CD4-positive, alpha-beta memory T cell (primary cell): ENCODE results near the gene CCDC102A. TPM values are rescaled to one million over a fixed set of nuclear protein-coding genes. Genes with fewer than 3 reads are reported as not detected.

ENCODE experiments used
- CTCF ChIA-PET: fragments of 350-600 bp; sonication (Branson Sonifier 250); formaldehyde crosslinking; loops from one replicate; lab custom pipeline; 2021; ENCODE audit warnings: inconsistent platforms; ENCODE audit not compliant: partially characterized antibody; lab: Charles Lee
- POLR2A ChIA-PET: fragments of 350-600 bp; sonication (Branson Sonifier 250); formaldehyde crosslinking; loops from one replicate; lab custom pipeline; 2021; ENCODE audit not compliant: partially characterized antibody; lab: Charles Lee
- DNase-seq, 5 donors: peaks; one replicate each; pipeline versions ENCODE4 v3.0.0 to v3.0.0-alpha.2; 2020 to 2022; ENCODE audit warnings: mixed read lengths in 1 of 5
- H3K27ac ChIP-seq: one replicate; pipeline ENCODE4 v1.7.0; 2013; ENCODE audit warnings: low read depth, low read length
- H3K27me3 ChIP-seq: 2 replicates; pipeline ENCODE4 v1.7.0; 2013; ENCODE audit warnings: mild to moderate bottlenecking, low read length, moderate library complexity; ENCODE audit not compliant: insufficient read depth
- H3K36me3 ChIP-seq: 2 replicates; pipeline ENCODE4 v1.7.0; 2013; ENCODE audit warnings: mild to moderate bottlenecking, low read length, moderate library complexity; ENCODE audit not compliant: insufficient read depth
- H3K4me1 ChIP-seq: 2 replicates; pipeline ENCODE4 v1.7.0; 2013; ENCODE audit warnings: mild to moderate bottlenecking, low read length, moderate library complexity; ENCODE audit not compliant: insufficient read depth
- H3K4me3 ChIP-seq, 2 donors: one replicate each; pipeline ENCODE4 v1.7.0; 2013; ENCODE audit warnings: low read length in 2 of 2, mild to moderate bottlenecking in 1 of 2
- H3K9me3 ChIP-seq, 2 donors: one replicate each; pipeline ENCODE4 v1.7.0; 2013; ENCODE audit warnings: low read length in 2 of 2, control low read depth in 1 of 2; ENCODE audit not compliant: control insufficient read depth in 1 of 2
- H3K27ac Mint-ChIP-seq, 7 donors: one replicate each; pipeline ENCODE4 v1.8.0; 2020 to 2021; ENCODE audit warnings: mixed read lengths in 7 of 7, mild to moderate bottlenecking in 6 of 7, inconsistent platforms in 3 of 7, moderate library complexity in 3 of 7
- H3K27me3 Mint-ChIP-seq, 2 donors: one replicate each; pipeline ENCODE4 v1.8.0; 2020 to 2021; ENCODE audit warnings: mixed read lengths in 2 of 2
- H3K36me3 Mint-ChIP-seq, 2 donors: one replicate each; pipeline ENCODE4 v1.8.0; 2020 to 2021; ENCODE audit warnings: mixed read lengths in 2 of 2, inconsistent platforms in 1 of 2, mild to moderate bottlenecking in 1 of 2
- H3K4me1 Mint-ChIP-seq, 4 donors: one replicate each; pipeline ENCODE4 v1.8.0; 2020 to 2021; ENCODE audit warnings: mixed read lengths in 4 of 4, mild to moderate bottlenecking in 1 of 4
- H3K4me3 Mint-ChIP-seq, 8 donors: one replicate each; pipeline ENCODE4 v1.8.0; 2020 to 2021; ENCODE audit warnings: mixed read lengths in 8 of 8, mild to moderate bottlenecking in 7 of 8, moderate library complexity in 6 of 8, inconsistent platforms in 3 of 8
- H3K9me3 Mint-ChIP-seq, 8 donors: one replicate each; pipeline ENCODE4 v1.8.0; 2020 to 2021; ENCODE audit warnings: mixed read lengths in 8 of 8, mild to moderate bottlenecking in 5 of 8, inconsistent platforms in 3 of 8, moderate library complexity in 1 of 8
- intact Hi-C: fragments of 100-400 bp; cut with micrococcal nuclease; formaldehyde crosslinking; loops from one replicate; pipeline ENCODE4 v1.15.1; 2023
- polyA plus RNA-seq, 2 donors: library from polyadenylated mRNA; unstranded; fragments of 300-500 nt; fragmentation: Illumina TruSeq; gene quantifications; one replicate each; pipeline ENCODE4 v1.2.3, GENCODE V29; 2021
- total RNA-seq, 2 experiments: library from RNA; stranded (reverse); gene quantifications; one replicate each; pipeline ENCODE4 v1.2.3, GENCODE V29; 2021

Gene CCDC102A
- total and polyA plus RNA-seq, 4 experiments from 2014 or later: 1.2 to 9.9 (median 5.1) TPM

GRCh38 chr16:57469917-57470470 lies 66.4 kb downstream of the CCDC102A start:
- Histone ChIP-seq H3K27ac (no peak overlapping the region), H3K36me3 (peaks cover 54% of the 10 kb centered on the region), H3K27me3 (no peaks in the 10 kb centered on the region), H3K4me3 (no peak overlapping the region), H3K9me3 (no peaks in the 10 kb centered on the region), H3K4me1 (peaks cover 11% of the 10 kb centered on the region)
- peaks cover 36 to 61% of the 10 kb centered on the region in 2 donors for H3K36me3 Mint-ChIP-seq
- peaks cover 8 to 13% (median 11%) of the 10 kb centered on the region in 4 donors for H3K4me1 Mint-ChIP-seq
- intact Hi-C loops: no loop called here
- no peaks in the 10 kb centered on the region for H3K27me3 Mint-ChIP-seq
- H3K27ac Mint-ChIP-seq: peak overlapping the region in 3 of 7 donors; percentile 6 to 63 (median 48)
- CTCF ChIA-PET: no interaction called here
- DNase-seq: no peak
- H3K9me3 Mint-ChIP-seq: peaks cover 0 to 2% (median 0%) of the 10 kb centered on the region in 8 donors
- POLR2A ChIA-PET: interaction anchor here (0.9 kb wide), 1 partner anchor 8 kb away, joined by 3 read pairs; the partner anchor contains the start of gene POLR2C
- H3K4me3 Mint-ChIP-seq: no peak overlapping the region

GRCh38 chr16:57469046-57469445 lies 67.3 kb downstream of the CCDC102A start:
- H3K36me3 ChIP-seq: peaks cover 62% of the 10 kb centered on the region
- DNase-seq: no peak
- peaks cover 14 to 23% (median 18%) of the 10 kb centered on the region in 4 donors for H3K4me1 Mint-ChIP-seq
- no peak overlapping the region for H3K27ac Mint-ChIP-seq
- no peaks in the 10 kb centered on the region for H3K27me3 Mint-ChIP-seq
- no peaks in the 10 kb centered on the region for H3K27me3 ChIP-seq
- no peak overlapping the region for H3K4me3 ChIP-seq
- H3K4me3 Mint-ChIP-seq: no peak overlapping the region
- no peak overlapping the region for H3K27ac ChIP-seq
- ChIA-PET POLR2A (no interaction called here), CTCF (no interaction called here)
- peaks cover 20% of the 10 kb centered on the region for H3K4me1 ChIP-seq
- H3K36me3 Mint-ChIP-seq: peaks cover 43 to 70% of the 10 kb centered on the region in 2 donors
- peaks cover 0 to 3% (median 0%) of the 10 kb centered on the region in 8 donors for H3K9me3 Mint-ChIP-seq
- intact Hi-C loops: no loop called here
- no peaks in the 10 kb centered on the region for H3K9me3 ChIP-seq

- Mint-ChIP-seq H3K27ac (peak overlapping the region in 1 of 7 donors; percentile 19), H3K4me1 (peaks cover 16 to 30% (median 24%) of the 10 kb centered on the region in 4 donors), H3K27me3 (no peaks in the 10 kb centered on the region), H3K36me3 (peaks cover 45 to 70% of the 10 kb centered on the region in 2 donors), H3K9me3 (peaks cover 0 to 3% (median 0%) of the 10 kb centered on the region in 8 donors), H3K4me3 (no peak overlapping the region)
- Histone ChIP-seq H3K27ac (no peak overlapping the region), H3K4me1 (peaks cover 27% of the 10 kb centered on the region), H3K36me3 (peaks cover 64% of the 10 kb centered on the region), H3K4me3 (no peak overlapping the region), H3K9me3 (no peaks in the 10 kb centered on the region), H3K27me3 (no peaks in the 10 kb centered on the region)
- intact Hi-C loops: no loop called here
- ChIA-PET CTCF (no interaction called here), POLR2A (no interaction called here)
- no peak for DNase-seq
Observed at GRCh38 chr16:57468346-57468745, 68.0 kb downstream of the CCDC102A start.

- Histone ChIP-seq H3K36me3 (peaks cover 48% of the 10 kb centered on the region), H3K4me3 (no peak overlapping the region), H3K27ac (no peak overlapping the region), H3K4me1 (peaks cover 36% of the 10 kb centered on the region), H3K27me3 (no peaks in the 10 kb centered on the region), H3K9me3 (no peaks in the 10 kb centered on the region)
- intact Hi-C loops: loop anchor here (5.0 kb wide), 1 partner anchor 53 kb away; no protein-coding TSS in a partner anchor
- H3K4me3 Mint-ChIP-seq: peak overlapping the region in 7 of 8 donors; percentile 17 to 100 (median 63)
- peaks cover 0 to 2% (median 0%) of the 10 kb centered on the region in 8 donors for H3K9me3 Mint-ChIP-seq
- CTCF ChIA-PET: interaction anchor here (0.7 to 1.0 kb wide), 3 partner anchors 17 to 55 kb away, joined by 3 to 4 read pairs (median 3); partner anchors contain the start of genes CIAPIN1 and COQ9
- peaks cover 42 to 68% of the 10 kb centered on the region in 2 donors for H3K36me3 Mint-ChIP-seq
- H3K4me1 Mint-ChIP-seq: peaks cover 18 to 43% (median 36%) of the 10 kb centered on the region in 4 donors
- no peak for DNase-seq
- peak overlapping the region; percentile 38 to 96 (median 74) for H3K27ac Mint-ChIP-seq
- H3K27me3 Mint-ChIP-seq: no peaks in the 10 kb centered on the region
- POLR2A ChIA-PET: interaction anchor here (0.8 to 7.2 kb wide), 6 partner anchors 8 to 72 kb away, joined by 3 to 112 read pairs (median 4); partner anchors contain the start of genes CCDC102A, CIAPIN1 and COQ9
Observed at GRCh38 chr16:57464523-57464922, 71.8 kb downstream of the CCDC102A start.

GRCh38 chr16:57462978-57463362 lies 73.4 kb downstream of the CCDC102A start:
- Histone ChIP-seq H3K27ac (peak overlapping the region; percentile 69), H3K4me3 (peak overlapping the region; percentile 81 to 87), H3K36me3 (peaks cover 37% of the 10 kb centered on the region), H3K4me1 (peaks cover 36% of the 10 kb centered on the region), H3K27me3 (no peaks in the 10 kb centered on the region), H3K9me3 (no peaks in the 10 kb centered on the region)
- H3K27ac Mint-ChIP-seq: peak overlapping the region; percentile 96 to 100 (median 99)
- peaks cover 33 to 62% of the 10 kb centered on the region in 2 donors for H3K36me3 Mint-ChIP-seq
- H3K9me3 Mint-ChIP-seq: peaks cover 0 to 2% (median 0%) of the 10 kb centered on the region in 8 donors
- H3K27me3 Mint-ChIP-seq: no peaks in the 10 kb centered on the region
- CTCF ChIA-PET: interaction anchor here (1.0 to 2.4 kb wide), 19 partner anchors 12 to 853 kb away, joined by 3 to 15 read pairs (median 5); partner anchors contain the start of genes CCDC102A, CIAPIN1, COQ9 and DOK4
- no peak for DNase-seq
- H3K4me3 Mint-ChIP-seq: peak overlapping the region; percentile 98 to 100 (median 100)
- POLR2A ChIA-PET: interaction anchor here (1.0 to 7.2 kb wide), 18 partner anchors 8 to 342 kb away, joined by 3 to 112 read pairs (median 6); partner anchors contain the start of genes CIAPIN1, COQ9 and DOK4
- intact Hi-C loops: loop anchor here (1.0 to 5.0 kb wide), 4 partner anchors 16 to 163 kb away; partner anchors contain the start of genes CCDC102A, CIAPIN1 and COQ9
- H3K4me1 Mint-ChIP-seq: peaks cover 16 to 43% (median 34%) of the 10 kb centered on the region in 4 donors

DNA sequence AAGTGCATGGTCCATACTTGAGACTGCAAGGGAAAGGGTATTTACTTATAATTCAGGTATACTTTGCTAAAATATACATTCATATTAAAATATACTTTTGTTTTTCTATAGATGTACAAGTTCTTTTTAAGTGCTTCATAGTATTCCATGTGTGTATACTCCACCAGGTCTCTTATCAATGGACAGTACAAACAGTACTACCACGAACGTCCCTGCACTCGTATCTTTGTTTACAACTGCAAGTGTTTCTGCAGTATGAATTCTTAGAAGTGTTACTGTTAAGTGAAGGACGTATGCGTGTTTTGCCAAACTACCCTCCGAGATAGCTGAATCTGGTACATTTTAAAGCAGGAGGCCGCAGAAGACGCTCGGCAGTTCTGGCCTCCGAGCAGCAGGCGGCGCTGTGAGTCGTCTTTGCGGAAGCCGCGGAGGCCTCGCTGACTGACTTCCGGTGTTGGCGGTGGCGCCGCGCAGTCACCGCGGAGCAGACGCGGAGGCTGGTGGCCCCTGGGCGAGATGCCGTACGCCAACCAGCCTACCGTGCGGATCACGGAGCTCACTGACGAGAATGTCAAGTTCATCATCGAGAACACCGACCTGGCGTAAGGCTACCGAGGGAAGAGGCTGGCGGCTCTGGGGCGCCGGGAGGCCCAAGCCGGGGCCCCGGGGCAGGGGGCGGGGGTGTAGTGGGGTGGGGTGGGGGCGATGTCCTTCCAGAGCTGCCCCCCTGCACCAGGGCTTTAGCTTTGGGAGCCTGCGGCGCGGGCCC lies 74.0 kb downstream of the CCDC102A start, which contains the start of gene POLR2C:
Gene POLR2C, plus strand, starts transcription at position 471 of the 769 bp plus-strand sequence. Its CDS starts 46 bp downstream, at position 517.
- Mint-ChIP-seq H3K27me3 (no peaks in the 10 kb centered on the region), H3K27ac (peak within 1 kb of the TSS; percentile 96 to 100 (median 99)), H3K9me3 (peaks cover 0 to 2% (median 0%) of the 10 kb centered on the region in 8 donors), H3K4me1 (peaks cover 16 to 43% (median 34%) of the 10 kb centered on the region in 4 donors), H3K36me3 (peaks cover 28 to 63% of the 10 kb centered on the region in 2 donors), H3K4me3 (peak within 1 kb of the TSS; percentile 98 to 100 (median 100))
- ChIA-PET POLR2A (interaction anchor here (1.0 to 7.2 kb wide), 18 partner anchors 8 to 342 kb away, joined by 3 to 112 read pairs (median 6); partner anchors contain the start of genes CIAPIN1, COQ9 and DOK4), CTCF (interaction anchor here (0.6 to 2.4 kb wide), 21 partner anchors 11 to 852 kb away, joined by 3 to 15 read pairs (median 5); partner anchors contain the start of genes CCDC102A, CIAPIN1, COQ9 and DOK4)
- peak within 1 kb of the TSS; percentile 81 to 87 for H3K4me3 ChIP-seq
- H3K27me3 ChIP-seq: no peaks in the 10 kb centered on the region
- DNase-seq: peak; percentile 89 to 93 (median 90)
- intact Hi-C loops: loop anchor here (1.0 to 5.0 kb wide), 4 partner anchors 15 to 162 kb away; partner anchors contain the start of genes CCDC102A, CIAPIN1 and COQ9
- H3K9me3 ChIP-seq: no peaks in the 10 kb centered on the region
- peaks cover 36% of the 10 kb centered on the region for H3K4me1 ChIP-seq
- H3K27ac ChIP-seq: peak within 1 kb of the TSS; percentile 69
- H3K36me3 ChIP-seq: peaks cover 43% of the 10 kb centered on the region
